Thymus (tissue), 11 donors: ENCODE data around the gene SMPDL3A. TPM values are rescaled to one million over a fixed set of nuclear protein-coding genes. Genes with fewer than 3 reads are reported as not detected.

Experiments used
- DNase-seq, 9 donors: peaks; one replicate each; pipeline ENCODE4 v3.0.0-alpha.2; 2013; ENCODE audit warnings: low spot score in 9 of 9, low read depth in 6 of 9, missing footprints in 1 of 9
- H3K27ac ChIP-seq, 2 donors: one replicate each; pipeline ENCODE4 v1.5.1; 2013; ENCODE audit warnings: control low read depth in 1 of 2, low read depth in 1 of 2, low read length in 1 of 2, mild to moderate bottlenecking in 1 of 2, moderate library complexity in 1 of 2
- H3K27me3 ChIP-seq, 2 donors: one replicate each; pipeline ENCODE4 v1.5.1; 2013; ENCODE audit warnings: low read length in 1 of 2; ENCODE audit not compliant: control insufficient read depth in 2 of 2, insufficient read depth in 1 of 2
- H3K36me3 ChIP-seq, 2 donors: one replicate each; pipeline ENCODE4 v1.5.1; 2013; ENCODE audit warnings: low read length in 1 of 2, mild to moderate bottlenecking in 1 of 2, moderate library complexity in 1 of 2; ENCODE audit not compliant: control insufficient read depth in 2 of 2, insufficient read depth in 2 of 2
- H3K4me1 ChIP-seq, 2 donors: one replicate each; pipeline ENCODE4 v1.5.1; 2013; ENCODE audit warnings: low read length in 2 of 2; ENCODE audit not compliant: control insufficient read depth in 2 of 2, insufficient read depth in 2 of 2
- H3K4me3 ChIP-seq, 2 donors: one replicate each; pipeline ENCODE4 v1.5.1; 2013; ENCODE audit warnings: low read length in 2 of 2, control low read depth in 1 of 2, mild to moderate bottlenecking in 1 of 2
- H3K9me3 ChIP-seq, 2 donors: one replicate each; pipeline ENCODE4 v1.5.1; 2013; ENCODE audit warnings: low read length in 1 of 2, mild to moderate bottlenecking in 1 of 2; ENCODE audit not compliant: control insufficient read depth in 2 of 2, insufficient read depth in 1 of 2
- WGBS: extraction: QIAGEN DNeasy Blood & Tissue Kit; methylation state at CpG from one replicate; pipeline ENCODE4 v1.1.7; 2013; 5-methylcytosine and 5-hydroxymethylcytosine counted together
- polyA plus RNA-seq: library from polyadenylated mRNA; stranded (reverse); fragments of 200-250 nt; gene quantifications from one replicate; pipeline ENCODE4 v1.2.3, GENCODE V29; 2013
- total RNA-seq: library from RNA; stranded (reverse); fragments of 120-200 nt; gene quantifications from one replicate; pipeline ENCODE4 v1.2.4, GENCODE V29; 2013
- donor health status: healthy.

Gene SMPDL3A
- total and polyA plus RNA-seq, 2 donors, result 10.2 to 23.0 TPM

- Histone ChIP-seq H3K4me1 (peaks cover 0 to 4% of the 10 kb centered on the region in 2 donors), H3K36me3 (no peaks in the 10 kb centered on the region), H3K27ac (no peak overlapping the region), H3K4me3 (no peak overlapping the region), H3K9me3 (no peaks in the 10 kb centered on the region), H3K27me3 (no peaks in the 10 kb centered on the region)
- WGBS, result 93% methylated on average over 4 of the region's 4 CpGs
- no peak for DNase-seq
Measured at GRCh38 chr6:122749451-122750050, 39.5 kb upstream of the SMPDL3A start.

- no peak overlapping the region for H3K27ac ChIP-seq
- H3K4me1 ChIP-seq, result peaks cover 0 to 4% of the 10 kb centered on the region in 2 donors
- WGBS, result 31% methylated on average over 3 of the region's 3 CpGs
- H3K4me3 ChIP-seq, result no peak overlapping the region
- no peaks in the 10 kb centered on the region for H3K27me3 ChIP-seq
- peak in 3 of 9 donors; percentile 5 to 38 (median 9) for DNase-seq
- H3K9me3 ChIP-seq, result no peaks in the 10 kb centered on the region
- H3K36me3 ChIP-seq, result no peaks in the 10 kb centered on the region
Measured at GRCh38 chr6:122751326-122751725, 37.7 kb upstream of the SMPDL3A start.

- Histone ChIP-seq H3K27ac (no peak overlapping the region), H3K4me3 (no peak overlapping the region), H3K36me3 (no peaks in the 10 kb centered on the region), H3K27me3 (no peaks in the 10 kb centered on the region), H3K9me3 (no peaks in the 10 kb centered on the region), H3K4me1 (peaks cover 0 to 4% of the 10 kb centered on the region in 2 donors)
- 42% methylated on average over 1 of the region's 1 CpG for WGBS
- no peak for DNase-seq
Measured at GRCh38 chr6:122752459-122752858, 36.6 kb upstream of the SMPDL3A start.

- DNase-seq, result no peak
- H3K4me1 ChIP-seq, result peaks cover 0 to 4% of the 10 kb centered on the region in 2 donors
- H3K27me3 ChIP-seq, result no peaks in the 10 kb centered on the region
- H3K9me3 ChIP-seq, result no peaks in the 10 kb centered on the region
- H3K4me3 ChIP-seq, result no peak overlapping the region
- WGBS, result 95% methylated on average over 10 of the region's 10 CpGs
- H3K36me3 ChIP-seq, result no peaks in the 10 kb centered on the region
- no peak overlapping the region for H3K27ac ChIP-seq
Measured at GRCh38 chr6:122753000-122753687, 35.9 kb upstream of the SMPDL3A start.

GRCh38 chr6:122753688-122754056 is 35.4 kb upstream of the SMPDL3A start:
- H3K4me3 ChIP-seq, result no peak overlapping the region
- DNase-seq, result no peak
- no peak overlapping the region for H3K27ac ChIP-seq
- peaks cover 0 to 4% of the 10 kb centered on the region in 2 donors for H3K4me1 ChIP-seq
- H3K36me3 ChIP-seq, result no peaks in the 10 kb centered on the region
- H3K9me3 ChIP-seq, result no peaks in the 10 kb centered on the region
- 74% methylated on average over 5 of the region's 5 CpGs for WGBS
- H3K27me3 ChIP-seq, result no peaks in the 10 kb centered on the region

- H3K27ac ChIP-seq, result no peak overlapping the region
- H3K36me3 ChIP-seq, result no peaks in the 10 kb centered on the region
- no peaks in the 10 kb centered on the region for H3K27me3 ChIP-seq
- no peaks in the 10 kb centered on the region for H3K9me3 ChIP-seq
- peaks cover 0 to 4% of the 10 kb centered on the region in 2 donors for H3K4me1 ChIP-seq
- H3K4me3 ChIP-seq, result no peak overlapping the region
- WGBS, result 80% methylated on average over 5 of the region's 5 CpGs
- no peak for DNase-seq
Measured at GRCh38 chr6:122754191-122754731, 34.8 kb upstream of the SMPDL3A start.

- 89% methylated on average over 9 of the region's 9 CpGs for WGBS
Measured at GRCh38 chr6:122755901-122756300, 33.2 kb upstream of the SMPDL3A start.

GRCh38 chr6:122758927-122759334 is 30.1 kb upstream of the SMPDL3A start:
- 89% methylated on average over 1 of the region's 1 CpG for WGBS
- H3K4me1 ChIP-seq, result no peaks in the 10 kb centered on the region
- H3K36me3 ChIP-seq, result no peaks in the 10 kb centered on the region
- H3K4me3 ChIP-seq, result no peak overlapping the region
- H3K9me3 ChIP-seq, result no peaks in the 10 kb centered on the region
- H3K27ac ChIP-seq, result no peak overlapping the region
- H3K27me3 ChIP-seq, result no peaks in the 10 kb centered on the region
- DNase-seq, result no peak

More at GRCh38 chr6:122755901-122756300, 33.2 kb upstream of the SMPDL3A start:
- Histone ChIP-seq H3K27ac (no peak overlapping the region), H3K36me3 (no peaks in the 10 kb centered on the region), H3K4me1 (peaks cover 0 to 4% of the 10 kb centered on the region in 2 donors), H3K9me3 (no peaks in the 10 kb centered on the region), H3K27me3 (no peaks in the 10 kb centered on the region), H3K4me3 (no peak overlapping the region)
- DNase-seq, result no peak

GRCh38 chr6:122760330-122760729 is 28.7 kb upstream of the SMPDL3A start:
- no peak for DNase-seq
- Histone ChIP-seq H3K9me3 (no peaks in the 10 kb centered on the region), H3K27me3 (no peaks in the 10 kb centered on the region), H3K27ac (no peak overlapping the region), H3K4me1 (no peaks in the 10 kb centered on the region), H3K4me3 (no peak overlapping the region), H3K36me3 (no peaks in the 10 kb centered on the region)
